SH-SY5Y (cell line): ENCODE measurements around the gene POU2F1.

Source experiments
- GATA2 ChIP-seq: IDR thresholded peaks from 2 replicates; pipeline ENCODE4 v1.6.1; 2011; ENCODE audit warnings: mild to moderate bottlenecking, low read depth, low read length
- GATA3 ChIP-seq: IDR thresholded peaks from 2 replicates; pipeline ENCODE4 v1.6.1; 2011; ENCODE audit warnings: low read depth, mild to moderate bottlenecking, low read length, moderate library complexity

Gene POU2F1

GRCh38 chr1:167369933-167370332, 149.2 kb downstream of the POU2F1 start:
- TF ChIP-seq GATA2 (no peak), GATA3 (no peak)

GRCh38 chr1:167371030-167371429, 150.3 kb downstream of the POU2F1 start:
- TF ChIP-seq GATA2 (no peak), GATA3 (no peak)

- peak; percentile 60; the same call in 1 of the 2 replicates for TF ChIP-seq GATA2
- no peak for TF ChIP-seq GATA3
Observed at GRCh38 chr1:167373398-167373797, 152.7 kb downstream of the POU2F1 start.

GRCh38 chr1:167373986-167374385, 153.3 kb downstream of the POU2F1 start:
- TF ChIP-seq GATA2 (no peak), GATA3 (no peak)

GRCh38 chr1:167375949-167376348, 155.3 kb downstream of the POU2F1 start:
- TF ChIP-seq GATA3 (no peak), GATA2 (no peak)

- TF ChIP-seq GATA3 (no peak), GATA2 (no peak)
Observed at GRCh38 chr1:167387251-167387910, 166.7 kb downstream of the POU2F1 start.

- no peak for TF ChIP-seq GATA3
- no peak for TF ChIP-seq GATA2
Observed at GRCh38 chr1:167388976-167389375, 168.3 kb downstream of the POU2F1 start.

- TF ChIP-seq GATA3 (no peak), GATA2 (no peak)
Observed at GRCh38 chr1:167392200-167392696, 171.6 kb downstream of the POU2F1 start.

GRCh38 chr1:167400359-167400953, 179.8 kb downstream of the POU2F1 start:
- TF ChIP-seq GATA3 (no peak), GATA2 (no peak)

GRCh38 chr1:167401260-167401873, 180.7 kb downstream of the POU2F1 start:
- TF ChIP-seq GATA2, result no peak
- no peak for TF ChIP-seq GATA3

- TF ChIP-seq GATA3, result no peak
- TF ChIP-seq GATA2, result no peak
Observed at GRCh38 chr1:167404161-167404888, 183.6 kb downstream of the POU2F1 start.

GRCh38 chr1:167404908-167405307, 184.2 kb downstream of the POU2F1 start:
- TF ChIP-seq GATA3 (no peak), GATA2 (no peak)

GRCh38 chr1:167408355-167408754, 187.7 kb downstream of the POU2F1 start:
- TF ChIP-seq GATA2, result no peak
- no peak for TF ChIP-seq GATA3

GRCh38 chr1:167409183-167409582, 188.5 kb downstream of the POU2F1 start:
- no peak for TF ChIP-seq GATA3
